Right renal pelvis (tissue), 4 donors: ENCODE data around the gene FITM1. TPM values are rescaled to one million over a fixed set of nuclear protein-coding genes. Genes with fewer than 3 reads are reported as not detected.
A peak's percentile ranks its signal among the peaks of the same experiment; 100 is the strongest.

Experiments used
- DNase-seq, 4 donors: peaks; one replicate each; pipeline ENCODE4 v3.0.0-alpha.2; 2013; ENCODE audit warnings: low read depth in 4 of 4, low spot score in 3 of 4, missing footprints in 1 of 4
- polyA plus RNA-seq, 4 donors: library from polyadenylated mRNA; unstranded; fragments of 120-200 nt; gene quantifications; one replicate each; pipeline ENCODE4 v1.2.1, GENCODE V29; 2013; ENCODE audit not compliant: insufficient read length in 4 of 4

The FITM1 gene, protein sequence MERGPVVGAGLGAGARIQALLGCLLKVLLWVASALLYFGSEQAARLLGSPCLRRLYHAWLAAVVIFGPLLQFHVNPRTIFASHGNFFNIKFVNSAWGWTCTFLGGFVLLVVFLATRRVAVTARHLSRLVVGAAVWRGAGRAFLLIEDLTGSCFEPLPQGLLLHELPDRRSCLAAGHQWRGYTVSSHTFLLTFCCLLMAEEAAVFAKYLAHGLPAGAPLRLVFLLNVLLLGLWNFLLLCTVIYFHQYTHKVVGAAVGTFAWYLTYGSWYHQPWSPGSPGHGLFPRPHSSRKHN
- polyA plus RNA-seq = 1 to 10 TPM in 2 of 4 donors, under 1 TPM in 2; 0.87 to 1.2 (median 0.97) TPM

DNA sequence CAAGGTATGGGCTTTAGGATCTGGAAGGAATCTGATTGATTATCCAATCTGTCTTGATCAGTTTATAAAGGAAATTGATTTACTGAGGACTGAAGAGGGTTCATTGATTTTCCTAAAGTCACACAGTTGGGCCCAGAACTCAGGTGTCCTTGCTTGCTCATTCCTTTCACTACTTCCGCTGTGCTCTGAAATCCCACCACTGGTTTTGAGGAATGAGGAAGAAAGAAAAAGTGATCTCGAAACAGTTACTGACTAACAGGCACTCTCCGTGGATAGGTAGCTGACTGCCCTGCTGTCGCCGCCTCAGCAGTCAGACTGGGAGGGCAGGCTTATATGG lies at the start of gene FITM1:
Gene FITM1 (plus strand): TSS at position 280 of the 337 bp plus-strand sequence. CDS start 905 bp downstream, outside the sequence.
- no peak for DNase-seq

DNA sequence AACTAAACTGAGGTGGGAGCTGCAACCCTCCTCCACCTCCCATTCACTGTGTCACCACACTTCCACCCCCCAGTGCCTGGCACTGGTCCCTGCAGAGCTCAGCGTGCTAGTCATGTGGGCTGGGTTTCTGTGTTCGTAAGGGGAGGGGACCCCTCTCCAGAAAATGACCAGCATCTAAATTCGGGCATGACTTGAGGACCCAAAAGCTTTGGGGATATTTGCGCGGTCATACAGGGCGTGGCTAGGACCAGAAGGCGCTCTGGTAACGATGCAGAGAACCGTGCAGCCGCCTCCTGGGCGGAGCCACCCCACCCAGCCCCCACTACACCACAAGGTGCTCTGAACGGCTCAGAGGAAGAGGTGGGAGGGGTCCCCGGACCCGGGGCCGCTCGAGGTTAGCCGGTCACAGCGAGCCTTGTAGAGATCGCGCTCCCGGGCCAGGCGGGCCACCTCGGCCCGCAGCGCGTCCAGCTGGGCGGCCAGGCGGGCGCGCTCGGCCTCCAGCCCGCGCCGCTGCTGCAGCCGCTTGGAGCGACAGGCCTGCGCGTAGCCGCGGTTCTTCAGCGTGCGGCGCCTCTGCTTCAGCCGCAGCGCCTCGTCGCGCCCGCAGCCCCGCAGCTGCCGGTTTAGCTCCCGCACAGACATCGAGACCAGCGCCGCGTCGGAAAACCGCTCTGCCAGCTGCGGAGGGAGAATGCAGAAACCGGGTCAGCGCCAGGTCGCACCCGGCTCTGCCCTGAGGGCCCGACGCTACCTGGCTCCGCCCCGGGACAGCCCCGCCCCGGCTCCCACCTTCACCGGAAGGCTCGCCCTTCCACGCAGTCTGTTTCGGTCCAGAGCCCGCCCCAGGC lies 49.3 kb upstream of the FITM1 start:
- no peak for DNase-seq

DNA sequence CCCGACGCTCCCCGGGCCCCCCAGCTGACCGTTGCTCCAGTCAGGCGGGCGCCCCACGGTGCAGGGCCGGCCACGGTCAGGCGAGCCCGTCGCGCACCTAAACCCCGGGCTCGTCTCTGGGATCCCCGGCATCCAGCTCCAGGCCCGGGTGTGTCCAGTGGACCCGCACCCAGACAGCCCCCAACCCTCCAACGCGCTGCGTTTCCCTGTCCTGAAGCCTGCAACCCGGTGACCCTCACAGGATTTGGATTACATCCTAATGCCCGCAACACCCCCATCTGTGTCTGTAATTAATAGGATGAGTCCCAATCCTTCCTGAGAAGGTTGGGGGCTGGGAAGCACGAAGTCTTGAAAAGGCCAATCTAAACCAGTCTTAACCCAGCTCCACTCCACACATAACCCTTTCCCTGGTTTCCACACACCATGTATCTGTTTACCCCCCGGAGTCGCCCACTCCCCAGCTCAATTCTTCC lies 48.7 kb upstream of the FITM1 start:
- no peak for DNase-seq

DNA sequence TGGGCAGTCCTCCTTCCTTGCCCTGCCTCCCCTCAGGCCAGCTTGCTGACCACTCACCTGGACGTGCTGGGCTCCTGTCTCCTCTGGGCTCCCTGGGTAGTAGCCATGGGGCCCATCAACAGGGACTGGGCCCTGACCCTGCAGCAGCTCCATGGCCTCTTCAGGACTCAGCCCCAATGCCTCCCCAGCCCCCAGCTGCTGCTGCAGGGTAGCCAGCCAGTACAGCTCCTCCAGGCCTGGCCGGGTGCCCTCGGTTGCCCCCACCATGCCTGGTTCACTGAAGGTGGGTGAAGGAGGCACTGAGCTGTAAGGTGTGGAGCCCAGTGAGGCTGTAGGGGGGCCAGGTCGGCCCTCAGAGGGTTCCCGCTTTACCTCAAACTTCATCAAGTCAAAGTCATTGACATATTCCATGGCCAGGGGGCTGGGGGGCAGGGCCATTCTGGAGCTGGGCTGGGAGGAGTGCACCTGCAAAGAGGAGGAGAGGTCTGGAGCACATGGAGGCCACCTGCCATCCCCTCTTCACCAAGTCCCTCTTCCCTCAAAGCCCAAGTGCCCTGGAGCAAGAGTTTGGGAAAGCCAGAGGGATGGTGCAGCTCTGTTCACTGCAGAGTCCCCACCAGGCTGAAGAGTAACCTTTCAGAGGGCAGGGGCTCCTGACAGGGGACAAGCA lies 47.9 kb upstream of the FITM1 start:
- DNase-seq = no peak

DNA sequence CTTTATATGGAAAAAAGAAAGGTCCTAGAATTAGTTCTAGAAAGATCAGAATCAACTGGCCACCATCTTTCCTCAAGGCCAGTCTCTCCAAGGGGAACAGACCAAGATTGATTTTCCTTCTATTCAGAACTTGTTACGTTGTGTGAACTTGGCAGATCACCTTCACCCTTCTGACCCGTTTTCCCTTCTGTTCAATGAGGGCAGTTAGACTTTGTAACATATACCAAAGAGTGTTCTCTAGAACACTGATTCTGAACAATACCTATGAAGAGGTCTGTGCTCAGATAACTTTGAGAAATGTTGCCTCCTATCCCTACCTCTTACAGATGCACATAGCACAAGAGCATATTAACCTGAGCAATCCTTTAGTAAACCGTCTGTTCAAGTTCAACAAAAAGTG lies 47.0 kb upstream of the FITM1 start:
- DNase-seq = no peak

DNA sequence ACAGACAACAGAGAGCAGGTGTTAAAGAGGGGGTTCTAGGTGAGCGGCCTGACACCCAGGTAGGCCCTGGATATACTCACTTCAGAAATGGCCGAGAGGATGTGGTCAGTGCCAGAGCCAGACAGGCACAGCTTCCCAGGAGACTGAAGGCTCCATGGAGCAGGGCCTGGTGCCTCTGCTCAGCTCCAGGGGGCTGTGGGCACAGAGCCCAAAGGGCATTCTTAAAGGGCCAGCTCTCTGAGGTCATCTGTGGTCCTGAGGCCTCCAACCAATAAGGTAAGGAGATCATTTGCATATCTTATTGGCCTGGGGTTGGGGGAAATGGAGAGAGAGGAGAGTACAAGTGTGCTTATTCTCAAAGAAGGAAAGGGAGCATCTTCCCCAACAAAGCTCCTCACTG lies 46.0 kb upstream of the FITM1 start:
- DNase-seq = no peak

DNA sequence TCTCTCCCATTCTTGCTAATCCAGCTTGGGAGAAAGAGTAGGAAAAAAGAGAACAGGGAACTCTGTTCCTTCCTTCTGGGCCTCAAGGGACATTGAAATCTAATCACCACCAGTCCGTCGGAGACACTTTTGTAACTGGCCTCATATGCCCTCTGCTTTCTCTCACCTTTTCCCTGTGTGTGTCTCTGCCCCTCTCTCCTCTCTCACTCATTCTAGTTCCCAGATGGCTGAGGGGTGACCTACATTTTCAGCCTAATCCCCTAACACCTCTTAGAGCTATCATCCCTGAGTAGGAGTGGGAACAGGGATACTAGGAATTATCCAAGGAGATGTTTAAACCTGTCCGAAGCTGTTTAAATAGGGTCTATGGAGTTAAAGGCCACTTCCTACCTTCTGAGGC lies 45.2 kb upstream of the FITM1 start:
- DNase-seq = no peak

DNA sequence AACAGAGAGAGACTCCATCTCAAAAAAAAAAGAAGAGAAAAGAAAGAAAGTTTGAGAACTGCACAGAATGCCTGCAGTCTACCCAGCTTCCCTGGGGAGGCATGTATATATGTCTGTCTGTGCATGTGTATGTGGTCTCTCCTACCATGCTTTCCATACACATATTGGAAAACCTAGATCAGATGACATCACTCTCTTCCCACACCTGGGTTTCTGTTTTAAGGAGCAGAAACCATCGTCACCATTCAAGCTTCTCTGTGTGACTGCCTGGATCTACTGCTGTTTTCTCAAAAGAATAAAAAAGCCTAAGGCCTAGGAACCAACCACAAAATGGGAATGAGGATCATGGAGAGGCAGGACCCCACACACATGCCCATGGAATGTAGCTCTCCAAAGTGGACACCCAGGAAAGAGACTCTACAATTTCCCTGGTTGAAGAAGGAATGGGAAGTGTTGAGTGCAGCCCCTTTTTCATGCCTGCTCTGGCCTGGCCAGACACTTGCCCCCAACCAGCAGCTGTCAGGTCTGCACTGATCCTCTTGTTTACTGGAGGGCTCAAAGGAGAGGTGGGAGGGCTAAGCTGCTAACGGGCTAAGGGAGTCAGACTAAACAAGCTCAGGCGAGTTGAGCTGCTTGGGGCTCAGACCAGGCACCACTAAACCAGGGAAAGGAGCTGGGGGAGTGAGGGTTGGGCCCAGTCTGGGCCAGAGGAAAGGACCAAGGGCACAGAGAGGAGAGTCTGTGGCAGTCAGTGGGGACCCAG lies 44.1 kb upstream of the FITM1 start:
- no peak for DNase-seq

DNA sequence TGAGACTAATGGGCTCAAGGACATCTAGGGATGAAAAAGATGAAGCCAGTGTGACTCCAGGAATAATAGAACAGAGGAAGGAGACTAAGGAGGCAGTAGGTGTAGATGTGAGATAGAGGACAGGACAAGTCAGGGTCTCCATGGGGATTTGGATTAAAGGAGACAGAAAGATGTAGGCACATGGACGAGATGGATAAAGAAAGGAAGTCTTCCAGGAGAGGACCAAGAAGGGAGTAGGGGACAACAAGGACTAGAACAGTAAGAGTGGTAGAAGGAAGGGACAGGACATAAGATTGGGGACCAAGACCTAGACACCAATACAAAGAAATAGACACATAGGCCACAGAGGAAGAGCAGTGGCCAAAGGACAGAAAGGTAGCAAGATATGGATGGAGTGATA lies 43.5 kb upstream of the FITM1 start:
- DNase-seq = no peak

DNA sequence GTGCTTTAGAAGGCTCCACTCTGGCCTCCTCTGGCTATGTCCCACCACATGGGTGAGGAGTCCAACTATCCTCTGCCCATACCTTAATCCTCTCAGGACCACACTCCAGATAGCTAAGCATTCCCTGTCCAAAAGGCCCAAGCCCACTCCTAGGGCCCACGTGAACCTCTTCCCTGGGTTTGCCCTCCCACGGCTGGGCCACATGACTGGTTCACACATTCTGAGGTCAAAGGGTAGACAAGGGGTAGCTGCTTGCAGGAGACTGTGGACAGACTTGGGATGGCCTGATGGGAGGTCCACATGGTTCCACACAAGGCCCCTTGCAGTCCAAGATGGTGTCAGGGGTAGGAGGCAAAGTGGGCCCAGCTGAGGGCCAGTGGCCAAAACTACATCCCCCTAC lies 42.4 kb upstream of the FITM1 start:
- no peak for DNase-seq

DNA sequence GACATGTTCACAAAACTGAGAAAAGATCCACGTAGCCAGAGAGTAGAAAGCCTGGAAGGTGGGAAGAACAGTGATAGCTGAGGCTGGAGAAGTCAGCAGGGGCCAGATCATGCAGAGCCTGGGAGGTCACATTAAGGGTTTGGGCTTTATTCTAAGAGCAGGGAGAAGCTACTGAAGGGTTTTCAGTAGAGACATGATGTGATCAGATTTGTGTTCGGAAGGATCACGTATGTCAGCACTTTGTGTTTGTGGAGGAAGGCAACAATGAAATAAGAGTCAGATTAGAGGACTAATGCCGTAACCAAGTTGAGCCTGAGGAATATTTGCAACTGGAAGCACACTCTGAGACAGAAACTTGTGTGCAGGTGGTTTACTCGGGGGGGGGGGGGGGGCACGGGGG lies 40.6 kb upstream of the FITM1 start:
- no peak for DNase-seq

DNA sequence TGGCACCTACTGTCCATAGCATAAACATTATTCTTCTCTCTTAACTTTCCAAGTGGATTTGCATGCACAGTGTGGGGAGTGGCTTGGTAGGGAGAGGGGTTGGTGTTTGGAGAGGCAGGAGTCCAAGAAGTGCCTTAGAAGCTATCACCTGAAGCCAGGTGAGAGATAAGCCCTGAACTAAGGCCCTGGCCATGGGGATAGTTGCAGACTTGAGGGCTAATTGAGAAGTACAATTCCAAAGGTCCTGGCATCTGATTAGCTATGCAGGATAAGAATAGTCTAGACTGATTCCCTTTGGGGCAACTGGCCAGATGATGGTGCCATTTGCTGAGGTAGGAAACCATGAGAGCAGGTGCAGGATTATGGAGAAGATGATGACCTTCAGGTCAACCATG lies 38.4 kb upstream of the FITM1 start:
- no peak for DNase-seq

DNA sequence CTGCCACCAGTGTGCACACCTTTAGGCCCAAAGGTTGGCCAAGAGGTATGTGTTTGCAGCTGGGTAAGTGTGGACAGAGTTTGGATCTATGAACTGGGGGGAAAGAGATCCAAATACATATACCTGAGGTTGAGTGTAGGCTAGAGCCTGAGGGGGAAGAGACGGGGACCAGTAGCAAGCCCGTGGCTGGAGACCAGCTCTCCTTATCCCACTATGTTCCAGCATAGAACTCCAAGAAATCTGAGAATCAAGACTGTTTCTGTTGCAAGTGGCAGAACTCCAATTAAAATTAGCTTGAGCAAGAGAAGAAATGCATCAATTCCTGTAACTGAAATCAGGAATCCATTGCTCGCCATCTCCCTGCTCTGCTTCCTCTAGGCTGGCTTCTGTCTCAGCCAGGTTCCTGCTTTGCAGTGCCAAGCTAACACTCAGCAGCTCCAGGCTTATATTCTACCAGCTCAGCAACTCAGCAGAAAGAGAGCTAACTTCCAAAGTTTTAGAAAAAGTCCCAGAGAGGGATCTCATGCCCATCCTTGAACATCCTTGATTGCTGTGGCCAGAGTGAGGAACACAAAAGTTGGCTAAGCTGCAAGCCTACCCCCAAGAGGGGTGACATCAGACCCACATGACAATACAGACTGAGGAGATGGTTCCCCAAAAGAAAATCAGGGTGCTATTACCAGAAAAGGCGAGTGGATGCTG lies 37.8 kb upstream of the FITM1 start:
- no peak for DNase-seq

DNA sequence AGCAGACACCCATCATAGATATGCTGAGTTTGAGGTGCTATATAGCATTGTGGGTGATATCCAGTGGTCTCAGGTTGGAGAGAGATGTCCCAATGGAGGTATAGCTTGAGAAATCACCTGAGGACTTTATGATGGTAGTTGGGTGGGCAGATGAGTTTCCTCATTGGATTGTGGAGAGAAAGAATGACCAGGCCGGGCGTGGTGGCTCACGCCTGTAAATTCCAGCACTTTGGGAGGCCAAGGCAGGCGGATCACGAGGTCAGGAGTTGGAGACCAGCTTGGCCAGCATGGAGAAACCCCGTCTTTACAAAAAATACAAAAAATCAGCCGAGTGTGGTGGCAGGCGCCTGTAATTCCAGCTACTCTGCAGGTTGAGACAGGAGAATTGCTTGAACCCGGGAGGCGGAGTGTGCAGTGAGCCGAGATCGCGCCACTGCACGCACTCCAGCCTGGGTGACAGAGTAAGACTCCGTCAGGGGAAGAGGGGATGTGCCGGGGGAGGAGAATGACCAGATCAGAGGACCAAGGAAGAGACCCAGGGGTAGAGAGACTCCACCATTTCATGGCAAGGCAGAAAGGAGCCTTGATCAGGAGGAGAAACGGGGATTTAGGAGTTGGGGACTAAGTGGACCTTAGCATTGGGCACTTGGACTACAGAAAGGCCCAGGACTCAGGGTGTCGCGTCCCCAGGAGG lies 37.1 kb upstream of the FITM1 start:
- no peak for DNase-seq

DNA sequence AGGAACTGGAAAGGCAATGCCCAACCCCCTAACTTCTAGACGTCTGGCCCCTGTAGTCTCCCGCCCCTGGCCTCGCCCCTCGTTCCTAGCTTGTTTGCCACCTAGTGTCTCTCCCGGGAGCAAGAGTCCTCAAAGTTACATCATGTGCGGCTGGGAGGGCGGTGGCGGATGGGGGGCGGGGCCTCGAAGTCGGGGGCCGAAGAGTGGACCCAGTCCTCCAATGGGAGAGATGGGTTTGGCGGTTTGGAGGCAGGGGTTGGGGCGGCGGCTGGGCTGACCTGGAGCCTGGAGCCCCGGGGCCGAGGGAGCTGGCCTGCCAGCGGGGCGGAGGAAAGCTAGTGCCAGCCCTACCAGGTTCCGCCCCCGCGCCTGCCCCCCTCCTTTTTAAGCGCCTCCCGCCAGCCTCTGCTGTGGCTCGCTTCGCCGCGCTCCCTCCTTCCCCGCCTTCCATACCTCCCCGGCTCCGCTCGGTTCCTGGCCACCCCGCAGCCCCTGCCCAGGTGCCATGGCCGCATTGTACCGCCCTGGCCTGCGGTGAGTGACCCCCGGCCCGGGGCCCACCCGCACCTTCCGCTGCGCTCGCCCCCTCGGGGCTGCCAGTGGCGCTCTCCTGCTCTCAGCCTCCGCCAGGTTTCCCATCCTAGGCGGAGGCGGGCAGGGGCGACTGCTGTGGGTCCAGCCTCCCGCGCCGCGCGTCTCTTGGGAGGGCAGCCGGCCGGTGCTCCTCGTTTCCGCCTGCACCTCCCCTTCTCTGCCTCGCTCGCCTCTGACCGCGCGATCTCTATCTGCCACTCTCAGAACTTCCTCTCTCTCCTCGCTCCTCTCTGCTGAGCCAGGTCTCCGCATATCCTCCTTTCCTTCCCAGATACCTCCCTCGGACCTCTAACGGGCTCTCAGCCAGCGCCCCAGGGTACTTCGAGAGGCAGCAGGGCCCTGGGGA lies 36.3 kb upstream of the FITM1 start, which contains the start of gene PCK2:
Gene PCK2 (plus strand): TSS at position 411 of the 940 bp plus-strand sequence. CDS start 95 bp downstream, at position 506.
- peak in 3 of 4 donors; percentile 56 to 74 (median 58) for DNase-seq

DNA sequence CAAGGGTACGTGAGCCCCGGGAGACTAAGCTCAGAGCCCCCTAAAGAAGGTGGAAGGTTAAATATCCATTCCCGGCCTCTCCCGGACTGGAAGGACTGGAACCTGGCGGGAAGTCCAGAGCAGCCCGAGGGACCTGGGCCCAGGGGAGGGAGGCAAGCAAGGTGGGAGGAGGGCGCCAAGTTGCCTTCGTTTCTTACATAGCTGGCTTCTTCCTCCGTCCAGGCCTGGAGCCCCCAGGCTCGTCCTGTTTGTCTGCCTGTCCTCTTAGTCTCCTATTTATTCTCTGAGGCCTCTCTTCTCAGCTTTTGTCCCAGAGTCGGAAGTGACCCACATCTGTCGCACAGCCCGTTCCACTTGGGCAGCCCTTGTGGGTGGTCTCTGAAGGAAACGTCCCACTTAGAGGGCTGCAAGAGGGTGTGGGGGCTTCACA lies 35.6 kb upstream of the FITM1 start:
- no peak for DNase-seq

DNA sequence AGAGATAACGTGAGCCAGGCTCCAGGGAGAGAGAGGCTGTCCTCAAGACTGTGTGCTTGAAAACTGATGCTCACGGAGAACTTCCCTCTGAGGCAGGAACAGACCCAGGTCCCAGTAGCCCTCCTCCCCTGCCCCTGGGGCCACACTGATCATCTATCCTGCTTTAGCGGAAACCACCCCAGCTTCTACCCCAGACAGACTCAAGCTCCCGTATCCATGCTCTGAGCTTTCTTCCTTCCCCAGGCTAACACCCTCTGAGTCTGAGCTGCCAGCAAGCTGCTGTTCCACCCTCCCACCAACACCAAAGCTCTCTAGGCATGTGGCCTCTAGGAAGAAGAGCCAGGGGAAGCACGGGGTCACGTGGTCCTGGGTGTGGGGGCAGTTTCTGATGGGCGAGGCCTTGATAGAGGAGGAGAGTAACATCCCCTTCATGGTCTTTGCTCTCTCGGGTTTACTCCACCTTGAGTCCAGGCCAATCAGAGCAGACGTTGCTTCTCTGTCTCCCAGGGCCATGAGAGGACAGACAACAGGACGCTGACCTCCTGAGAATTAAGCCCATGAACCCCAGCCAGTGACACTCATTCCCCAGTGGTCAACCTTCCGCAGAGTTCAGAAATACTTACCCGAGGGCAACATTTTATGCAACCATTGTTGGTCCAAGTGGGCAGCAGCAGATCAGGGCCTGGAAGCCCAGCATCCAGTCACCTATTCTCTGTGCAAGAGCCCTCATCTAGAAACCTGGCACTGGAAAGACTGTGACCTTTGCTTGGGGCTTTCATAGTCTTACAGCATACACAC lies 35.0 kb upstream of the FITM1 start:
- peak in 1 of 4 donors; percentile 53 for DNase-seq
